Subcutaneous abdominal adipose tissue (tissue), 5 donors: Measurements from ENCODE around the gene SLC38A7.
A peak's percentile ranks its signal among the peaks of the same experiment; 100 is the strongest.

ENCODE experiments used
- H3K27ac ChIP-seq: one replicate; pipeline ENCODE4 v1.7.0; 2013; ENCODE audit warnings: low read depth, mild to moderate bottlenecking, inconsistent platforms, low read length, moderate library complexity
- H3K27me3 ChIP-seq, 5 donors: one replicate each; pipeline ENCODE4 v1.7.0; 2013; ENCODE audit warnings: low read length in 5 of 5, inconsistent platforms in 1 of 5; ENCODE audit not compliant: control insufficient read depth in 5 of 5, insufficient read depth in 4 of 5
- H3K36me3 ChIP-seq, 5 donors: one replicate each; pipeline ENCODE4 v1.7.0; 2013; ENCODE audit warnings: low read length in 5 of 5; ENCODE audit not compliant: control insufficient read depth in 5 of 5, insufficient read depth in 5 of 5
- H3K4me1 ChIP-seq, 5 donors: one replicate each; pipeline ENCODE4 v1.7.0; 2013; ENCODE audit warnings: low read length in 5 of 5, mild to moderate bottlenecking in 3 of 5, moderate library complexity in 1 of 5; ENCODE audit not compliant: control insufficient read depth in 5 of 5, insufficient read depth in 5 of 5
- H3K4me3 ChIP-seq, 5 donors: one replicate each; pipeline ENCODE4 v1.7.0; 2013; ENCODE audit warnings: low read length in 5 of 5, low read depth in 1 of 5
- H3K9ac ChIP-seq, 5 donors: one replicate each; pipeline ENCODE4 v1.7.0; 2013; ENCODE audit warnings: low read length in 5 of 5, mild to moderate bottlenecking in 4 of 5, moderate library complexity in 3 of 5
- H3K9me3 ChIP-seq, 5 donors: one replicate each; pipeline ENCODE4 v1.7.0; 2013; ENCODE audit warnings: low read length in 5 of 5; ENCODE audit not compliant: control insufficient read depth in 5 of 5
- donor health status: healthy.
- donor health status: healthy.
- donor health status: healthy.
- donor health status: healthy.
- donor health status: healthy.

SLC38A7 gene

GRCh38 chr16:58684354-58685083 is at the start of gene SLC38A7:
Gene SLC38A7 (minus strand): TSS chr16:58684770. CDS start chr16:58680126, 4,644 bp downstream.
- H3K27ac ChIP-seq, result peak within 1 kb of the TSS; percentile 74

GRCh38 chr16:58733671-58734458 is 49.3 kb upstream of the SLC38A7 start, which contains the start of gene GOT2:
Gene GOT2 (minus strand): TSS chr16:58734316. CDS start chr16:58734228, 88 bp downstream.
- H3K9me3 ChIP-seq, result no peaks in the 10 kb centered on the region
- no peaks in the 10 kb centered on the region for H3K36me3 ChIP-seq
- no peak within 1 kb of the TSS for H3K27ac ChIP-seq
- H3K4me1 ChIP-seq, result peaks cover 2 to 19% (median 17%) of the 10 kb centered on the region in 5 donors
- H3K9ac ChIP-seq, result peak within 1 kb of the TSS; percentile 59 to 95 (median 87)
- H3K4me3 ChIP-seq, result peak within 1 kb of the TSS; percentile 82 to 97 (median 94)
- peaks cover 0 to 5% (median 0%) of the 10 kb centered on the region in 5 donors for H3K27me3 ChIP-seq

More at GRCh38 chr16:58684354-58685083, at the start of gene SLC38A7:
- Histone ChIP-seq H3K4me3 (peak within 1 kb of the TSS; percentile 82 to 95 (median 92)), H3K4me1 (peaks cover 2 to 26% (median 19%) of the 10 kb centered on the region in 5 donors), H3K36me3 (peaks cover 0 to 20% (median 13%) of the 10 kb centered on the region in 5 donors), H3K27me3 (no peaks in the 10 kb centered on the region), H3K9ac (peak within 1 kb of the TSS; percentile 86 to 99 (median 97)), H3K9me3 (no peaks in the 10 kb centered on the region)

GRCh38 chr16:58733248-58733670 is 48.7 kb upstream of the SLC38A7 start:
- Histone ChIP-seq H3K27ac (no peak overlapping the region), H3K36me3 (no peaks in the 10 kb centered on the region), H3K4me3 (peak overlapping the region; percentile 36 to 97 (median 94)), H3K4me1 (peaks cover 2 to 19% (median 17%) of the 10 kb centered on the region in 5 donors), H3K27me3 (peaks cover 0 to 2% (median 0%) of the 10 kb centered on the region in 5 donors), H3K9ac (peak overlapping the region; percentile 0 to 95 (median 87)), H3K9me3 (no peaks in the 10 kb centered on the region)

GRCh38 chr16:58732545-58733247 is 48.1 kb upstream of the SLC38A7 start:
- H3K4me1 ChIP-seq, result peaks cover 2 to 19% (median 17%) of the 10 kb centered on the region in 5 donors
- H3K9ac ChIP-seq, result peak overlapping the region in 3 of 5 donors; percentile 0 to 95 (median 87)
- H3K27me3 ChIP-seq, result no peaks in the 10 kb centered on the region
- no peak overlapping the region for H3K27ac ChIP-seq
- no peaks in the 10 kb centered on the region for H3K9me3 ChIP-seq
- no peaks in the 10 kb centered on the region for H3K36me3 ChIP-seq
- H3K4me3 ChIP-seq, result peak overlapping the region in 4 of 5 donors; percentile 36 to 94 (median 88)

- Histone ChIP-seq H3K27me3 (no peaks in the 10 kb centered on the region), H3K9me3 (no peaks in the 10 kb centered on the region), H3K4me3 (no peak overlapping the region), H3K9ac (no peak overlapping the region), H3K36me3 (no peaks in the 10 kb centered on the region), H3K4me1 (peaks cover 2 to 19% (median 17%) of the 10 kb centered on the region in 5 donors), H3K27ac (no peak overlapping the region)
These were observed 46.3 kb upstream of the SLC38A7 start for GRCh38 chr16:58730724-58731370.

- H3K27ac ChIP-seq, result no peak overlapping the region
- no peaks in the 10 kb centered on the region for H3K27me3 ChIP-seq
- H3K4me1 ChIP-seq, result peaks cover 2 to 4% (median 3%) of the 10 kb centered on the region in 5 donors
- no peak overlapping the region for H3K9ac ChIP-seq
- no peak overlapping the region for H3K4me3 ChIP-seq
- peaks cover 0 to 5% (median under 1%) of the 10 kb centered on the region in 5 donors for H3K36me3 ChIP-seq
- no peaks in the 10 kb centered on the region for H3K9me3 ChIP-seq
These were observed 43.4 kb upstream of the SLC38A7 start for GRCh38 chr16:58727796-58728568.

- no peak overlapping the region for H3K9ac ChIP-seq
These were observed 42.6 kb upstream of the SLC38A7 start for GRCh38 chr16:58727028-58727781.

GRCh38 chr16:58723109-58723508 is 38.5 kb upstream of the SLC38A7 start:
- no peaks in the 10 kb centered on the region for H3K27me3 ChIP-seq
- no peak overlapping the region for H3K27ac ChIP-seq
- H3K4me3 ChIP-seq, result no peak overlapping the region
- H3K9ac ChIP-seq, result no peak overlapping the region
- peaks cover 4 to 39% (median 22%) of the 10 kb centered on the region in 5 donors for H3K36me3 ChIP-seq
- H3K4me1 ChIP-seq, result no peaks in the 10 kb centered on the region
- H3K9me3 ChIP-seq, result no peaks in the 10 kb centered on the region

More at GRCh38 chr16:58727028-58727781, 42.6 kb upstream of the SLC38A7 start:
- Histone ChIP-seq H3K36me3 (peaks cover 4 to 9% (median 4%) of the 10 kb centered on the region in 5 donors), H3K4me3 (no peak overlapping the region), H3K27ac (no peak overlapping the region), H3K27me3 (no peaks in the 10 kb centered on the region), H3K4me1 (no peaks in the 10 kb centered on the region), H3K9me3 (no peaks in the 10 kb centered on the region)
